Fibroblast of skin of abdomen (primary cell): ENCODE measurements around the gene COMMD2.

Experiments used
- DNase-seq: peaks from one replicate; pipeline ENCODE4 v3.0.0-alpha.2; 2013

The COMMD2 gene

GRCh38 chr3:149702691-149703441, 49.4 kb downstream of the COMMD2 start:
- peak; percentile 94 for DNase-seq

GRCh38 chr3:149701977-149702350, 50.3 kb downstream of the COMMD2 start:
- DNase-seq: peak; percentile 3

GRCh38 chr3:149701206-149701976, 50.9 kb downstream of the COMMD2 start:
- peak; percentile 48 for DNase-seq
